ENCODE data around the gene STX8. TPM values are rescaled to one million over a fixed set of nuclear protein-coding genes. Genes with fewer than 3 reads are reported as not detected.
"Not testable (repeated sequence)": the region's sequence is repeated elsewhere in the genome, so short reads cannot be mapped to it uniquely, and the experiment has no call there.

The STX8 gene
- total RNA-seq, 1 experiment from 2014 or later: 49.0 TPM

DNA sequence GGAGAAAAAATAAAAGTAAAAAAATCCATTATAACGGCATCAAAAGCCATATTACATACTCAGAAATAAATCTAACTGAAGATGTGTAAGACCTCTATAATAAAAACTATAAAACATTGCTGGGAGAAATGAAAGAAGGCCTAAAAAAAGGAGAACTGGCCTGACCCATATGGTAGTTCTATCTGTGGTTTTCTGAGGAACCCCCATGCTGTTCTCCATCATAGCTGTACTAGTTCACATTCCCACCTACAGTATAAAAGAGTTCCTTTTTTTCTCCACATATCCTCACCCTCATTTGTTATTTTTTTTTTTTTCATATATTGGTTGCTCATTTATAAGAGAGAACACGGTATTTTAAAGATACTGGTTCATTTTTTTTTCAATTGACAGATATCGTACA, 191.8 kb downstream of the STX8 start:
- H3K27me3 Mint-ChIP-seq (ENCODE audit: insufficient read depth, unreplicated experiment): no peaks in the 10 kb centered on the region
- H3K4me1 Mint-ChIP-seq (ENCODE audit: insufficient read depth, unreplicated experiment): peaks cover 19% of the 10 kb centered on the region
- H3K36me3 Mint-ChIP-seq (ENCODE audit: insufficient read depth, unreplicated experiment): no peaks in the 10 kb centered on the region
- TF ChIP-seq, protein P1, sequence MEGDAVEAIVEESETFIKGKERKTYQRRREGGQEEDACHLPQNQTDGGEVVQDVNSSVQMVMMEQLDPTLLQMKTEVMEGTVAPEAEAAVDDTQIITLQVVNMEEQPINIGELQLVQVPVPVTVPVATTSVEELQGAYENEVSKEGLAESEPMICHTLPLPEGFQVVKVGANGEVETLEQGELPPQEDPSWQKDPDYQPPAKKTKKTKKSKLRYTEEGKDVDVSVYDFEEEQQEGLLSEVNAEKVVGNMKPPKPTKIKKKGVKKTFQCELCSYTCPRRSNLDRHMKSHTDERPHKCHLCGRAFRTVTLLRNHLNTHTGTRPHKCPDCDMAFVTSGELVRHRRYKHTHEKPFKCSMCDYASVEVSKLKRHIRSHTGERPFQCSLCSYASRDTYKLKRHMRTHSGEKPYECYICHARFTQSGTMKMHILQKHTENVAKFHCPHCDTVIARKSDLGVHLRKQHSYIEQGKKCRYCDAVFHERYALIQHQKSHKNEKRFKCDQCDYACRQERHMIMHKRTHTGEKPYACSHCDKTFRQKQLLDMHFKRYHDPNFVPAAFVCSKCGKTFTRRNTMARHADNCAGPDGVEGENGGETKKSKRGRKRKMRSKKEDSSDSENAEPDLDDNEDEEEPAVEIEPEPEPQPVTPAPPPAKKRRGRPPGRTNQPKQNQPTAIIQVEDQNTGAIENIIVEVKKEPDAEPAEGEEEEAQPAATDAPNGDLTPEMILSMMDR (IDR thresholded peaks at IDR 0.05; ENCODE audit: unreplicated experiment): no peak
- no peak for DNase-seq (ENCODE audit: unreplicated experiment)
- BruUV-seq (replicated peaks): no TSS peak
- ChIA-PET POLR2A (no interaction called here), CTCF (no interaction called here)
- no peak overlapping the region for H3K27ac Mint-ChIP-seq (ENCODE audit: low read depth, unreplicated experiment)
- no peaks in the 10 kb centered on the region for H3K9me3 Mint-ChIP-seq (ENCODE audit: unreplicated experiment)
- intact Hi-C loops (cut with micrococcal nuclease): loop anchor here (10.0 kb wide), 1 partner anchor 389 kb away; no protein-coding TSS in a partner anchor
- no peak overlapping the region for H3K4me3 Mint-ChIP-seq (ENCODE audit: unreplicated experiment)

DNA sequence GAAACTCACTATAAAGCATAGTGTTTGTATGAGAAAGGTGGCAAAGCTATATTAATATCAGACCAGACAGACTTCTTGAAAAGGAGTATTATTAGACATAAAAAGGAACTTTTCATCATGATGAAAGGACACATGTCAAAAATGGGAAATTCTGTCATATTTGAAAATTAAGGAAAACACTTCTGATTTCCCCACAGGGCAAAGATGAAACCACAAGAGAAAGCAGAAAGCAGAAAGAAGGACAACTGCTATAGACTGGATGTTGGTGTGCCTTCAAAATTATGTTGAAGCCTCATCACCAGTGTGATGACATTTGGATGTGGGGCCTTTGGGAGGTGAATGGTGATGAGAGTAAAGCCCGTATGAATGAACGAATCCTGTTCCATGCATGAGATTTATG, 193.0 kb downstream of the STX8 start:
- Mint-ChIP-seq H3K4me1 (ENCODE audit: insufficient read depth, unreplicated experiment) (peaks cover 16% of the 10 kb centered on the region), H3K9me3 (ENCODE audit: unreplicated experiment) (no peaks in the 10 kb centered on the region), H3K27me3 (ENCODE audit: insufficient read depth, unreplicated experiment) (no peaks in the 10 kb centered on the region), H3K4me3 (ENCODE audit: unreplicated experiment) (no peak overlapping the region), H3K27ac (ENCODE audit: low read depth, unreplicated experiment) (no peak overlapping the region), H3K36me3 (ENCODE audit: insufficient read depth, unreplicated experiment) (no peaks in the 10 kb centered on the region)
- intact Hi-C loops (cut with micrococcal nuclease): loop anchor here (10.0 kb wide), 1 partner anchor 388 kb away; no protein-coding TSS in a partner anchor
- TF ChIP-seq, protein P1 (IDR thresholded peaks at IDR 0.05; ENCODE audit: unreplicated experiment): no peak
- POLR2A ChIA-PET: no interaction called here
- BruUV-seq (replicated peaks): no TSS peak
- no peak for DNase-seq (ENCODE audit: unreplicated experiment)
- CTCF ChIA-PET: interaction anchor here (0.6 to 1.2 kb wide), 4 partner anchors 18 to 353 kb away, joined by 3 to 4 read pairs (median 4); no protein-coding TSS in a partner anchor

DNA sequence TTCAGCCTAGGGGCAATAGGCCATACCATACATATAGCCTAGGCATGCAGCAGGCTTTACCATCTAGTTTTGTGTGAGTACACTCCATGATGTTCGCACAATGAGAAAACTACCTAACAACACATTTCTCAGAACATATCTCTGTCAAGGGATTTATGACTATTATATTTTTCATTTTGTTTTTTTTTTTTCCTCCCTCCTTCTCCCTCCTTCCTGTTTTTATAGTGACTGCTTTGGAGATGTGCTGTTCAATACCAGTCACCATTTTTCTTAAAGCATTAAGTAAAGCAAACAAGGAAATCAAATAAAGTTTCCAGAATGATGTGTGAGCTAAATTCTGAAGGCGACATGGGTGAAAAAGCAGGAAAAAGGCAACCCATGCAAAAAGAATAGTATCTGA, 194.6 kb downstream of the STX8 start:
- BruUV-seq (replicated peaks): no TSS peak
- ChIA-PET CTCF (interaction anchor here (0.6 kb wide), 1 partner anchor 37 kb away, joined by 6 read pairs; no protein-coding TSS in a partner anchor), POLR2A (no interaction called here)
- Mint-ChIP-seq H3K27me3 (ENCODE audit: insufficient read depth, unreplicated experiment) (no peaks in the 10 kb centered on the region), H3K27ac (ENCODE audit: low read depth, unreplicated experiment) (no peak overlapping the region), H3K4me3 (ENCODE audit: unreplicated experiment) (no peak overlapping the region), H3K9me3 (ENCODE audit: unreplicated experiment) (no peaks in the 10 kb centered on the region), H3K36me3 (ENCODE audit: insufficient read depth, unreplicated experiment) (no peaks in the 10 kb centered on the region), H3K4me1 (ENCODE audit: insufficient read depth, unreplicated experiment) (peaks cover 5% of the 10 kb centered on the region)
- intact Hi-C loops (cut with micrococcal nuclease): loop anchor here (10.0 kb wide), 1 partner anchor 386 kb away; no protein-coding TSS in a partner anchor
- DNase-seq (ENCODE audit: unreplicated experiment): no peak
- TF ChIP-seq, protein P1 (IDR thresholded peaks at IDR 0.05; ENCODE audit: unreplicated experiment): no peak

DNA sequence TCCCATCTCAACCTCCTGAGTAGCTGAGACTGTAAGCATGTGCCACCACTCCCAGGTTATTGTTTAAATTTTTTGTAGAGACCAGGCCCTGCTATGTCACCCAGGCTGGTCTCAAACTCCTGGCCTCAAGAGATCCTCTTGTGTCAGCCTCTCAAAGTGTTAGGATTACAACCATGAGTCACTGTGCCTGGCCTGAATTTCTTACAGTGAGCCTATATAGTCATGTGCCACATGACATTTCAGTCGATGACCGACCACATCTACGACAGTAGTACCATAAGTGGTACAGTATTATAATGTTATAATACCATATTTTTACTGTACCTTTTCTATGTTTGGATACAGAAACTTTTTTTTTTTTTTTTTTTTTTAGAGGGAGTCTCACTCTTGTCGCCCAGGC, 195.3 kb downstream of the STX8 start:
- no TSS peak for BruUV-seq (replicated peaks)
- Mint-ChIP-seq H3K27me3 (ENCODE audit: insufficient read depth, unreplicated experiment) (no peaks in the 10 kb centered on the region), H3K36me3 (ENCODE audit: insufficient read depth, unreplicated experiment) (no peaks in the 10 kb centered on the region), H3K9me3 (ENCODE audit: unreplicated experiment) (no peaks in the 10 kb centered on the region), H3K4me3 (ENCODE audit: unreplicated experiment) (no peak overlapping the region), H3K4me1 (ENCODE audit: insufficient read depth, unreplicated experiment) (peaks cover 4% of the 10 kb centered on the region), H3K27ac (ENCODE audit: low read depth, unreplicated experiment) (no peak overlapping the region)
- DNase-seq (ENCODE audit: unreplicated experiment): no peak
- TF ChIP-seq, protein P1 (IDR thresholded peaks at IDR 0.05; ENCODE audit: unreplicated experiment): no peak
- ChIA-PET CTCF (no interaction called here), POLR2A (interaction anchor here (0.6 kb wide), 1 partner anchor 867 kb away, joined by 3 read pairs; no protein-coding TSS in a partner anchor)
- intact Hi-C loops (cut with micrococcal nuclease): loop anchor here (10.0 kb wide), 1 partner anchor 386 kb away; no protein-coding TSS in a partner anchor

DNA sequence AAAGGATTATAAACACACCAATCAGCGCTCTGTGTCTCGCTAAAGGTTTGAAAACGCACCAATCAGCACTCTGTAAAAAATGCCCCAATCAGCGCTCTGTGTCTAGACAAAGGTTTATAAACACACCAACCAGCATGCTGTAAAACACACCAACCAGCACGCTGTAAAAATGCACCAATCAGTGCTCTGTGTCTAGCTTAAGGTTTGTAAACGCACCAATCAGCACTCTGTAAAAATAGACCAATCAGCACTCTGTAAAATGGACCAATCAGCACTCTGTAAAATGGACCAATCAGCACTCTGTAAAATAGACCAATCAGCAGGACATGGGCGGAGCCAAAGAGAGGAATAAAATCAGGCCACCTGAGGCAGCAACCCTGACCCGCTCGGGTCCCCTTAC, 199.4 kb downstream of the STX8 start:
- intact Hi-C loops (cut with micrococcal nuclease); BruUV-seq (replicated peaks); H3K27ac Mint-ChIP-seq (ENCODE audit: low read depth, unreplicated experiment); DNase-seq (ENCODE audit: unreplicated experiment); H3K9me3 Mint-ChIP-seq (ENCODE audit: unreplicated experiment); H3K4me1 Mint-ChIP-seq (ENCODE audit: insufficient read depth, unreplicated experiment); H3K4me3 Mint-ChIP-seq (ENCODE audit: unreplicated experiment); H3K36me3 Mint-ChIP-seq (ENCODE audit: insufficient read depth, unreplicated experiment); H3K27me3 Mint-ChIP-seq (ENCODE audit: insufficient read depth, unreplicated experiment); POLR2A ChIA-PET; CTCF ChIA-PET: not testable (repeated sequence)

Data from MCF 10A (cell line).